GM19043 (cell line): ENCODE results near the gene STX4.

ENCODE experiments used
- ATAC-seq: cut with Tn5 transposase; IDR thresholded peaks from one replicate; pipeline ENCODE4 v1.9.1; 2021; ENCODE audit warnings: low read depth; ENCODE audit not compliant: unreplicated experiment

The STX4 gene

GRCh38 chr16:31081428-31082351 lies 48.3 kb downstream of the STX4 start:
- ATAC-seq = no peak

DNA sequence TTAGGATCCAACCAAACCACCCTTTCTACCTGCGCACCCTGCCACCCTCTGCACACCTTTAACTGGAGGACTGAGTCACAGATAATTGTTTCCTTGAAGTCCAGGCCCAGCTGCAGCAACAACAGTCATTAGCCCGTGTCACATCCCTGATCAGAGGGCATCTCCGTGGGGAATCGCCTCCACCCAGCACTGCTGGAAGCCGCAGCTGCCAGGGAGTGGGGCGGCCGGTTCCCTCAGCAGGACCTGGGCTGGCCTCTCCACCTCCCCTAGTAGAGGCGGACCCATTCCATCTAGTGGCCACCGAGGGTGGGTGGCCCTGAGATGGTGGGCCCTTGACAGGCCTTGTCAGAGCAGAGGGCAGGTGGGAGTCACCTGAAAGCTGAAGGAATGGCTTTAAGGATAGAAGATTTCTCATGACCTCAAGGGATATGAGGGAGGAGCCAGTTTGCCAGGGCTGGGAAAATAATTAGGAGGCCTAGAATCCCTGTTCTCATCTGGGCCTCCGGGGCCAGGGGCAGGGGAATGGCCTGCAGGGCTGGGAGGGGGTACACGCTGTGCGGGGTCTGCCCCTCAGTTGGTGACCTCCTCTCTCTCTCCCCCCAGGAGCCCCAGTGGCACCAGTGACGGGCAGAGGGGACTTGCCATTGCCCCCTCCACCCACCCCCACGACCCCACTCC lies 49.1 kb downstream of the STX4 start:
- no peak for ATAC-seq

DNA sequence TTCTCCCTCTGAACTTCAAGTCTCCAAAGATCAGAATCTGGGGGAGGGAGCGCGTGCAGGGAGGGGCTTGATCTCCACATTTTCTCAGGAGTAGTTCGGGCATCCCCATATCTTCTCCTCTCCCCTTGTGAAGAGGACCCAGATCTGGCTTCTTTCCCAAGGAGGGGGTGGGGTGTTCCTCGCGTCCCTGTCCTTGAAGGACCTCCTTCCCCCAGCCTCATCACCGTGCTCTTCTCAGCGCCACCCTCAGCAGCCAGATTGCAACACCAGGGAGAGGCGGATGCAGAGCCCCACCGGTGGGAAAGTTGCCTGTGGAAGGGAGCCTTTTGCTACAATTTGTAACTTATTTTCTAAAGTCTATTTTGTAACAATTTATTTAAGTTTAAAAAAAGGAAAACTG lies 49.7 kb downstream of the STX4 start:
- no peak for ATAC-seq

DNA sequence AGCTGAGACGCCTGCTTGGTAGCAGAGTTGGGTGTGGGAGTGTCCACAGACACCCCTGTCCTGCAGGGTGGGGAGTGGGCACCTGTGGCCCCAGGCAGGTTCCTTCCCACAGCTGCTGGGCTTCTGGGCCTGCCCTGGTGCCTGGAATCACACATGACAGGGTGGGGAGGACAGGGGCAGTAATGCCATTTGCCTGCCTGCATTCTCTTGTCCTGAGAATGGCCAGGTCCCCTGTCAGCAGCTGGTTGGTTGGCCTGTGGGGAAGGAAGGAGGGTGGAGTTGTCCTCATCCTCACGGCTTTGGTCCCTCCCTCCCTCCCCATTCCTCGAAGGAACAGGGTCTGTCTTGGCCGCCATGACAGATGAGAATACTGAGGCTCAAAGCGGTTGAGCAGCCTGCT lies 50.2 kb downstream of the STX4 start:
- no peak for ATAC-seq

- no peak for ATAC-seq
Measured at GRCh38 chr16:31083981-31084380, 50.6 kb downstream of the STX4 start.

GRCh38 chr16:31084584-31085302 lies 51.4 kb downstream of the STX4 start:
- ATAC-seq = no peak

GRCh38 chr16:31085411-31085810 lies 52.1 kb downstream of the STX4 start:
- no peak for ATAC-seq

- ATAC-seq = no peak
Measured at GRCh38 chr16:31085873-31086628, 52.7 kb downstream of the STX4 start.

DNA sequence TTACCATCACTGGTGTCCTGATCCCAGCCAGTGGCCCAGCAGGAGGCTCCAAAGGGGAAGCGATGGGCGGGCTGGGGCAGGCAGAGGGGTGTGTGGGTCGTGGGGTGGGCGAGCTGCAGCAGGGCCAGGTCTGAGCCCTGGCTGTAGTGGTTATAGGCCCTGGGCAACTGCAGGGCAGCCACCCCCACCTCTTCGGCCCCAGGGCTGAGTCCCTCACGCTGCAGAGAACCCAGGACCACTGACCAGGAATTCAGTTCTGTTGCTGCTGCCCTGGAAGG lies 53.2 kb downstream of the STX4 start:
- no peak for ATAC-seq

GRCh38 chr16:31087481-31087880 lies 54.1 kb downstream of the STX4 start:
- no peak for ATAC-seq

GRCh38 chr16:31087971-31088370 lies 54.6 kb downstream of the STX4 start:
- no peak for ATAC-seq

DNA sequence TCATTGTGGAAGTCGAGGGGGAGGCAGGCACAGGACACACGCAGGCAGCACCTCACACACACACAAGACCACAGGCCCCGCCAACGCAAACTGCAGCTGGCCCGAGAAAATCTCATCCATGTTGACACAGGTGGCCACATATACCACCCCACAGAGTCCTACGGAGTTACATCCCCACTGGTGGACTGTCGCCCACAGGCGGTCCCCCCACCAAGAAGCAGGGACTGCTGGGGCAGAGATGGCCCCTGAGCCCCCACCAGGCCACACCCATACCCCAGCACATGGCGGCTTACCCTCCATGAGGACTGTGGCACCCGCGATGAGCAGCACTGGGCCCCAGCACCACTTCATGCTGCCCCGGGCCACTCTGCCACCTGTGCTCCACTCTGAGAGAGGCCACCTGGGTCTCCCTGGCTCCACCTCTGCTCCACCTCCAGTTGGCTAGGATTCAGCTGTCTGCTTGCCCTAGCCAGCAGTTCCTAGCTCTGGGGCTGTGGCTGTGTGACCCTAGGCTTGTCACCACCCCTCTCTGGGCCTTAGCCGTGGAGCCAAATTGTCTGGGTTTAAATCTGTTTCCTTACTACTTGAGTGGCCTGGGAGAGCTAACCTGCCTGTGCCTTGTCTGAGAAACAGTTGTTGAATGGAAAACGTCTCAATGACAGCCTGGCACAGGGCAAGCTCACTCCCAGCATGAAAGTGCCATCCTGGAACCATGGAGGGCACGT lies 55.3 kb downstream of the STX4 start, which contains the start of gene PRSS53:
PRSS53 (minus strand) TSS at position 485 of the 725 bp plus-strand sequence; CDS start at position 351, 134 bp downstream.
- ATAC-seq = no peak

DNA sequence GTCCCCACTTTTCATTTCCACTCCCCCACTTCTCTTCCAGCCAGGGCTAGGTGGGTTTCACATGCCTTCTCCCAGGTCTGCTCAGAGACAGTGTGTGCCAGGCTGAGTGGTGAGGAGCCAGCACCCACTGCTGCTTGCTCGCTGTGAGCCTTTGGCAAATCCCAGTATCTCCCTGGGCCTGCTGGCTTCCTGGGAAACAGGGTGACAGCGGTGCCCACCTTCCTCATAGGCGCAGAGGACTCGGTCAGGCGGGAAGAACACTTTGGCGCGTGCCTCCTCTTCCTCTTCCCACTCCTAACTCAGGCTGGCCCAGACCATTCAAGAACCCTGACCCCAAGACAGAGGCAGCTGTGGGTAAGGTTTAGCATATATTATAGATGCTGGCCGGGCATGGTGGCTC lies 55.8 kb downstream of the STX4 start:
- ATAC-seq = no peak
